Measurements from ENCODE around the gene SLC22A25. TPM values are rescaled to one million over a fixed set of nuclear protein-coding genes. Genes with fewer than 3 reads are reported as not detected.

The SLC22A25 gene
- not detected in 2 replicates for total RNA-seq

GRCh38 chr11:63243533-63243932 lies at the start of gene SLC22A25:
Gene SLC22A25, minus strand, starts transcription at chr11:63243599. Its CDS starts 13,947 bp downstream, at chr11:63229652.
- no peak within 1 kb of the TSS for H3K4me3 ChIP-seq (ENCODE audit: low read depth, low read length)
- no peak for DNase-seq (ENCODE audit: low read depth)
- no peaks in the 10 kb centered on the region for H3K27me3 ChIP-seq (ENCODE audit: control insufficient read depth, insufficient read depth, low read length)
- TF ChIP-seq, protein P1, sequence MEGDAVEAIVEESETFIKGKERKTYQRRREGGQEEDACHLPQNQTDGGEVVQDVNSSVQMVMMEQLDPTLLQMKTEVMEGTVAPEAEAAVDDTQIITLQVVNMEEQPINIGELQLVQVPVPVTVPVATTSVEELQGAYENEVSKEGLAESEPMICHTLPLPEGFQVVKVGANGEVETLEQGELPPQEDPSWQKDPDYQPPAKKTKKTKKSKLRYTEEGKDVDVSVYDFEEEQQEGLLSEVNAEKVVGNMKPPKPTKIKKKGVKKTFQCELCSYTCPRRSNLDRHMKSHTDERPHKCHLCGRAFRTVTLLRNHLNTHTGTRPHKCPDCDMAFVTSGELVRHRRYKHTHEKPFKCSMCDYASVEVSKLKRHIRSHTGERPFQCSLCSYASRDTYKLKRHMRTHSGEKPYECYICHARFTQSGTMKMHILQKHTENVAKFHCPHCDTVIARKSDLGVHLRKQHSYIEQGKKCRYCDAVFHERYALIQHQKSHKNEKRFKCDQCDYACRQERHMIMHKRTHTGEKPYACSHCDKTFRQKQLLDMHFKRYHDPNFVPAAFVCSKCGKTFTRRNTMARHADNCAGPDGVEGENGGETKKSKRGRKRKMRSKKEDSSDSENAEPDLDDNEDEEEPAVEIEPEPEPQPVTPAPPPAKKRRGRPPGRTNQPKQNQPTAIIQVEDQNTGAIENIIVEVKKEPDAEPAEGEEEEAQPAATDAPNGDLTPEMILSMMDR (IDR thresholded peaks at IDR 0.05; ENCODE audit: insufficient read depth, low read length, poor library complexity, severe bottlenecking), result no peak
- H3K36me3 ChIP-seq (ENCODE audit: control insufficient read depth, insufficient read depth, low read length), result no peaks in the 10 kb centered on the region

DNA sequence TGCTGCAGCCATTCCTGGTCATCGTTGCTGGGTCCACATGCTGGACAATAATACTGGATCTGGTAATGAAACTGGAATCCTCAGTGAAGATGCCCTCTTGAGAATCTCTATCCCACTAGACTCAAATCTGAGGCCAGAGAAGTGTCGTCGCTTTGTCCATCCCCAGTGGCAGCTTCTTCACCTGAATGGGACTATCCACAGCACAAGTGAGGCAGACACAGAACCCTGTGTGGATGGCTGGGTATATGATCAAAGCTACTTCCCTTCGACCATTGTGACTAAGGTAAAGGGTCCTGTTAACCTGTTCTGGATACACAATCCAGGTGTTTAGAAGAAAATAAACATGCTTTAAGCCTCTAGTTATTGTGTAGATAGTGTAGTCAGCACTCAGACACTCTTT lies 46.9 kb upstream of the SLC22A25 start:
- no peak for DNase-seq (ENCODE audit: low read depth)
- no peak overlapping the region for H3K4me3 ChIP-seq (ENCODE audit: low read depth, low read length)
- no peaks in the 10 kb centered on the region for H3K27me3 ChIP-seq (ENCODE audit: control insufficient read depth, insufficient read depth, low read length)
- TF ChIP-seq, protein P1 (IDR thresholded peaks at IDR 0.05; ENCODE audit: insufficient read depth, low read length, poor library complexity, severe bottlenecking), result no peak
- no peaks in the 10 kb centered on the region for H3K36me3 ChIP-seq (ENCODE audit: control insufficient read depth, insufficient read depth, low read length)

- TF ChIP-seq, protein P1 (IDR thresholded peaks at IDR 0.05; ENCODE audit: insufficient read depth, low read length, poor library complexity, severe bottlenecking), result no peak
- no peaks in the 10 kb centered on the region for H3K27me3 ChIP-seq (ENCODE audit: control insufficient read depth, insufficient read depth, low read length)
These were observed 46.3 kb upstream of the SLC22A25 start for GRCh38 chr11:63289658-63290057.

GRCh38 chr11:63282579-63282978 lies 39.2 kb upstream of the SLC22A25 start:
- TF ChIP-seq, protein P1 (IDR thresholded peaks at IDR 0.05; ENCODE audit: insufficient read depth, low read length, poor library complexity, severe bottlenecking), result no peak
- no peak for DNase-seq (ENCODE audit: low read depth)
- H3K27me3 ChIP-seq (ENCODE audit: control insufficient read depth, insufficient read depth, low read length), result peaks cover 2% of the 10 kb centered on the region
- no peak overlapping the region for H3K4me3 ChIP-seq (ENCODE audit: low read depth, low read length)
- no peaks in the 10 kb centered on the region for H3K36me3 ChIP-seq (ENCODE audit: control insufficient read depth, insufficient read depth, low read length)

More at GRCh38 chr11:63289658-63290057, 46.3 kb upstream of the SLC22A25 start:
- DNase-seq (ENCODE audit: low read depth), result no peak
- no peak overlapping the region for H3K4me3 ChIP-seq (ENCODE audit: low read depth, low read length)
- no peaks in the 10 kb centered on the region for H3K36me3 ChIP-seq (ENCODE audit: control insufficient read depth, insufficient read depth, low read length)

GRCh38 chr11:63280920-63281319 lies 37.5 kb upstream of the SLC22A25 start:
- H3K4me3 ChIP-seq (ENCODE audit: low read depth, low read length), result no peak overlapping the region
- peaks cover 2% of the 10 kb centered on the region for H3K27me3 ChIP-seq (ENCODE audit: control insufficient read depth, insufficient read depth, low read length)
- no peaks in the 10 kb centered on the region for H3K36me3 ChIP-seq (ENCODE audit: control insufficient read depth, insufficient read depth, low read length)
- no peak for DNase-seq (ENCODE audit: low read depth)
- TF ChIP-seq, protein P1 (IDR thresholded peaks at IDR 0.05; ENCODE audit: insufficient read depth, low read length, poor library complexity, severe bottlenecking), result no peak

- Histone ChIP-seq H3K4me3 (ENCODE audit: low read depth, low read length) (no peak overlapping the region), H3K36me3 (ENCODE audit: control insufficient read depth, insufficient read depth, low read length) (no peaks in the 10 kb centered on the region), H3K27me3 (ENCODE audit: control insufficient read depth, insufficient read depth, low read length) (no peaks in the 10 kb centered on the region)
- DNase-seq (ENCODE audit: low read depth), result no peak
- TF ChIP-seq, protein P1 (IDR thresholded peaks at IDR 0.05; ENCODE audit: insufficient read depth, low read length, poor library complexity, severe bottlenecking), result no peak
These were observed 34.0 kb upstream of the SLC22A25 start for GRCh38 chr11:63277345-63277943.
